ENCODE data around the gene LRP1B.
A peak's percentile ranks its signal among the peaks of the same experiment; 100 is the strongest.

LRP1B gene

GRCh38 chr2:140542627-140543026 is 1588.2 kb downstream of the LRP1B start:
- no peak for DNase-seq (ENCODE audit: low read depth)
- no peak overlapping the region for H3K4me3 ChIP-seq (ENCODE audit: low read depth, low read length)

- DNase-seq (ENCODE audit: low read depth): no peak
- H3K4me3 ChIP-seq (ENCODE audit: low read depth, low read length): no peak overlapping the region
These were observed 1591.5 kb downstream of the LRP1B start for GRCh38 chr2:140539242-140539875.

GRCh38 chr2:140529706-140530105 is 1601.1 kb downstream of the LRP1B start:
- H3K4me3 ChIP-seq (ENCODE audit: low read depth, low read length): no peak overlapping the region
- peak; percentile 15 for DNase-seq (ENCODE audit: low read depth)

GRCh38 chr2:140528982-140529381 is 1601.8 kb downstream of the LRP1B start:
- no peak overlapping the region for H3K4me3 ChIP-seq (ENCODE audit: low read depth, low read length)
- no peak for DNase-seq (ENCODE audit: low read depth)

GRCh38 chr2:140526575-140526974 is 1604.2 kb downstream of the LRP1B start:
- DNase-seq (ENCODE audit: low read depth): peak; percentile 17
- H3K4me3 ChIP-seq (ENCODE audit: low read depth, low read length): no peak overlapping the region

GRCh38 chr2:140512106-140512505 is 1618.7 kb downstream of the LRP1B start:
- no peak for DNase-seq (ENCODE audit: low read depth)
- H3K4me3 ChIP-seq (ENCODE audit: low read depth, low read length): no peak overlapping the region

GRCh38 chr2:140509765-140510164 is 1621.1 kb downstream of the LRP1B start:
- no peak overlapping the region for H3K4me3 ChIP-seq (ENCODE audit: low read depth, low read length)
- no peak for DNase-seq (ENCODE audit: low read depth)

- H3K4me3 ChIP-seq (ENCODE audit: low read depth, low read length): no peak overlapping the region
- DNase-seq (ENCODE audit: low read depth): no peak
These were observed 1622.1 kb downstream of the LRP1B start for GRCh38 chr2:140508756-140509155.

- H3K4me3 ChIP-seq (ENCODE audit: low read depth, low read length): no peak overlapping the region
- DNase-seq (ENCODE audit: low read depth): peak; percentile 87
These were observed 1624.2 kb downstream of the LRP1B start for GRCh38 chr2:140506606-140507005.

- peak; percentile 13 for DNase-seq (ENCODE audit: low read depth)
- no peak overlapping the region for H3K4me3 ChIP-seq (ENCODE audit: low read depth, low read length)
These were observed 1626.2 kb downstream of the LRP1B start for GRCh38 chr2:140504601-140505000.

- DNase-seq (ENCODE audit: low read depth): peak; percentile 78
- H3K4me3 ChIP-seq (ENCODE audit: low read depth, low read length): no peak overlapping the region
These were observed 1627.7 kb downstream of the LRP1B start for GRCh38 chr2:140502951-140503630.

- no peak for DNase-seq (ENCODE audit: low read depth)
- H3K4me3 ChIP-seq (ENCODE audit: low read depth, low read length): no peak overlapping the region
These were observed 1632.5 kb downstream of the LRP1B start for GRCh38 chr2:140498360-140498759.

GRCh38 chr2:140496714-140497113 is 1634.1 kb downstream of the LRP1B start:
- DNase-seq (ENCODE audit: low read depth): no peak
- H3K4me3 ChIP-seq (ENCODE audit: low read depth, low read length): no peak overlapping the region

GRCh38 chr2:140491876-140492275 is 1638.9 kb downstream of the LRP1B start:
- DNase-seq (ENCODE audit: low read depth): no peak
- no peak overlapping the region for H3K4me3 ChIP-seq (ENCODE audit: low read depth, low read length)

- DNase-seq (ENCODE audit: low read depth): no peak
- H3K4me3 ChIP-seq (ENCODE audit: low read depth, low read length): no peak overlapping the region
These were observed 1641.6 kb downstream of the LRP1B start for GRCh38 chr2:140489193-140489592.

GRCh38 chr2:140481136-140481535 is 1649.7 kb downstream of the LRP1B start:
- DNase-seq (ENCODE audit: low read depth): no peak
- H3K4me3 ChIP-seq (ENCODE audit: low read depth, low read length): no peak overlapping the region

- H3K4me3 ChIP-seq (ENCODE audit: low read depth, low read length): no peak overlapping the region
- DNase-seq (ENCODE audit: low read depth): no peak
These were observed 1657.0 kb downstream of the LRP1B start for GRCh38 chr2:140473851-140474250.

- no peak overlapping the region for H3K4me3 ChIP-seq (ENCODE audit: low read depth, low read length)
- DNase-seq (ENCODE audit: low read depth): no peak
These were observed 1658.1 kb downstream of the LRP1B start for GRCh38 chr2:140472676-140473075.

- DNase-seq (ENCODE audit: low read depth): no peak
- no peak overlapping the region for H3K4me3 ChIP-seq (ENCODE audit: low read depth, low read length)
These were observed 1665.5 kb downstream of the LRP1B start for GRCh38 chr2:140465301-140465700.

- no peak for DNase-seq (ENCODE audit: low read depth)
- H3K4me3 ChIP-seq (ENCODE audit: low read depth, low read length): no peak overlapping the region
These were observed 1667.8 kb downstream of the LRP1B start for GRCh38 chr2:140462990-140463389.

GRCh38 chr2:140457483-140457882 is 1673.3 kb downstream of the LRP1B start:
- H3K4me3 ChIP-seq (ENCODE audit: low read depth, low read length): no peak overlapping the region
- DNase-seq (ENCODE audit: low read depth): no peak
